HG03135 (cell line): ENCODE data around the gene PRKRA.
A peak's percentile ranks its signal among the peaks of the same experiment; 100 is the strongest.
"Not testable (repeated sequence)": the region's sequence is repeated elsewhere in the genome, so short reads cannot be mapped to it uniquely, and the experiment has no call there.

Experiments used
- ATAC-seq: cut with Tn5 transposase; IDR thresholded peaks from one replicate; pipeline ENCODE4 v1.9.1; 2021; ENCODE audit warnings: mild to moderate bottlenecking, moderate library complexity; ENCODE audit not compliant: unreplicated experiment

Gene PRKRA

GRCh38 chr2:178414266-178415247 lies 36.4 kb downstream of the PRKRA start:
- ATAC-seq = peak; percentile 80

- ATAC-seq = peak; percentile 78
Measured at GRCh38 chr2:178413472-178414265, 37.3 kb downstream of the PRKRA start.

GRCh38 chr2:178412453-178412852 lies 38.5 kb downstream of the PRKRA start:
- not testable (repeated sequence) for ATAC-seq

- ATAC-seq = no peak
Measured at GRCh38 chr2:178412047-178412446, 38.9 kb downstream of the PRKRA start.

- no peak for ATAC-seq
Measured at GRCh38 chr2:178409261-178409660, 41.7 kb downstream of the PRKRA start.

GRCh38 chr2:178404368-178404767 lies 46.6 kb downstream of the PRKRA start:
- ATAC-seq = peak; percentile 100

GRCh38 chr2:178403671-178404306 lies 47.2 kb downstream of the PRKRA start:
- ATAC-seq = peak; percentile 42

GRCh38 chr2:178401994-178402437 lies 49.0 kb downstream of the PRKRA start:
- no peak for ATAC-seq

- ATAC-seq = peak; percentile 88
Measured at GRCh38 chr2:178397002-178397605, 53.9 kb downstream of the PRKRA start.

- no peak for ATAC-seq
Measured at GRCh38 chr2:178395941-178396570, 54.9 kb downstream of the PRKRA start.

GRCh38 chr2:178395295-178395694 lies 55.7 kb downstream of the PRKRA start:
- ATAC-seq = no peak

- ATAC-seq = no peak
Measured at GRCh38 chr2:178394859-178395258, 56.1 kb downstream of the PRKRA start.

GRCh38 chr2:178392215-178392614 lies 58.8 kb downstream of the PRKRA start:
- no peak for ATAC-seq

GRCh38 chr2:178391701-178392100 lies 59.3 kb downstream of the PRKRA start:
- no peak for ATAC-seq

GRCh38 chr2:178388287-178388686 lies 62.7 kb downstream of the PRKRA start:
- ATAC-seq = no peak

GRCh38 chr2:178386986-178387597 lies 63.9 kb downstream of the PRKRA start:
- no peak for ATAC-seq

- no peak for ATAC-seq
Measured at GRCh38 chr2:178385595-178386148, 65.3 kb downstream of the PRKRA start.

- no peak for ATAC-seq
Measured at GRCh38 chr2:178383718-178384117, 67.3 kb downstream of the PRKRA start.
